ENCODE measurements around the gene SOS2.

The SOS2 gene

GRCh38 chr14:50222055-50222613 lies 9.2 kb downstream of the SOS2 start:
- Histone ChIP-seq H3K4me3 (ENCODE audit: insufficient read depth, low read length, poor library complexity, severe bottlenecking) (no peak overlapping the region), H3F3A (ENCODE audit: insufficient read depth) (peaks cover 3% of the 10 kb centered on the region; the same call in 1 of the 2 replicates), H3K79me2 (ENCODE audit: insufficient read depth, low read length) (peaks cover 75% of the 10 kb centered on the region), H3K9ac (ENCODE audit: low read length) (no peak overlapping the region), H2AFZ (ENCODE audit: low read depth, low read length, severe bottlenecking) (no peak overlapping the region), H3K27me3 (ENCODE audit: low read length) (no peaks in the 10 kb centered on the region), H4K20me1 (ENCODE audit: low read depth, low read length) (no peaks in the 10 kb centered on the region), H3K36me3 (ENCODE audit: low read length) (no peaks in the 10 kb centered on the region), H3K9me2 (replicated peaks; ENCODE audit: insufficient read depth, low read length) (no peaks in the 10 kb centered on the region), H3K27ac (ENCODE audit: low read depth, low read length) (no peak overlapping the region), H3K9me3 (ENCODE audit: insufficient read depth, low read length) (no peaks in the 10 kb centered on the region), H3K4me2 (ENCODE audit: low read depth, low read length, poor library complexity, severe bottlenecking) (no peak overlapping the region)
- no peak for TF ChIP-seq CTCF (IDR thresholded peaks at IDR 0.05; ENCODE audit: insufficient read depth, low read length, poor library complexity, severe bottlenecking)
- no peak for TF ChIP-seq EZH2phosphoT487 (conservative IDR thresholded peaks at IDR 0.05; ENCODE audit: low read length)

DNA sequence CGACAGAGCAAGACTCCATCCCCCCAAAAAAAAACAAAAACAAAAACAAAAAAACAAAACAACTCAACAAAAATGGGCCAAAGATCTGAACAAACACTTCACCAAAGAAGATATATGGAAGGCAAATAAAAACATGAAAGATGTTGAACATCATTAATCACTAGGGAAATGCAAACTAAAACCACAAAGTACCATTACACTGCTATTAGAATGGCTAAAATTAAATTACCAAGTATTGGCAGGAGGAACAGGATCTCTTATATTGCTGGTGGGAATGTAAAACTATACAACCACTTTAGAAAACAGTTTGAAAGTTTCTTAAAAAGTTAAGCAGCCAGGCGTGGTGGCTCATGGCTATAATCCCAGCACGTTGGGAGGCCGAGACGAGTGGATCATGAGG lies 12.9 kb downstream of the SOS2 start:
- Histone ChIP-seq H3K27ac (ENCODE audit: low read depth, low read length) (no peak overlapping the region), H4K20me1 (ENCODE audit: low read depth, low read length) (no peaks in the 10 kb centered on the region), H3K36me3 (ENCODE audit: low read length) (no peaks in the 10 kb centered on the region), H3K4me3 (ENCODE audit: insufficient read depth, low read length, poor library complexity, severe bottlenecking) (no peak overlapping the region), H2AFZ (ENCODE audit: low read depth, low read length, severe bottlenecking) (no peak overlapping the region), H3K9me3 (ENCODE audit: insufficient read depth, low read length) (no peaks in the 10 kb centered on the region), H3K4me2 (ENCODE audit: low read depth, low read length, poor library complexity, severe bottlenecking) (no peak overlapping the region), H3K79me2 (ENCODE audit: insufficient read depth, low read length) (peaks cover 71% of the 10 kb centered on the region), H3F3A (ENCODE audit: insufficient read depth) (peaks cover 3% of the 10 kb centered on the region; the same call in 1 of the 2 replicates), H3K27me3 (ENCODE audit: low read length) (no peaks in the 10 kb centered on the region), H3K9me2 (replicated peaks; ENCODE audit: insufficient read depth, low read length) (no peaks in the 10 kb centered on the region), H3K9ac (ENCODE audit: low read length) (no peak overlapping the region)
- TF ChIP-seq EZH2phosphoT487 (conservative IDR thresholded peaks at IDR 0.05; ENCODE audit: low read length) (no peak), CTCF (IDR thresholded peaks at IDR 0.05; ENCODE audit: insufficient read depth, low read length, poor library complexity, severe bottlenecking) (no peak)

DNA sequence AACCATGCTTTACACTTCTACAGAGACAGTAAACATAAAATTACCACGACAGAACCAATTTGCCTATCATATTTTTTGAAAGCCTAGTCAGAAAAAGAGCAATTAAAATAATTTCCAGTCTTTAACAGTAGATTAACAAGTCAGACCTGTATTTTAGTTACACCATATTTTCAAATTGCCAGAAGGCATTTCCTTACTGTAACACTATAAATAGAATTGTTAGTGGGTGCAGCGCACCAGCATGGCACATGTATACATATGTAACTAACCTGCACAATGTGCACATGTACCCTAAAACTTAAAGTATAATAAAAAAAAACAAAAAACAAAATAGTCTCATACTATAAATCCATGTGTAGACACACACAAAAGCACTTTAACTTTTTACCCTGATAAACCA lies 16.0 kb downstream of the SOS2 start:
- Histone ChIP-seq H3F3A (ENCODE audit: insufficient read depth) (peaks cover 7% of the 10 kb centered on the region; the same call in 1 of the 2 replicates), H3K9ac (ENCODE audit: low read length) (no peak overlapping the region), H3K79me2 (ENCODE audit: insufficient read depth, low read length) (peaks cover 61% of the 10 kb centered on the region), H4K20me1 (ENCODE audit: low read depth, low read length) (no peaks in the 10 kb centered on the region), H3K27me3 (ENCODE audit: low read length) (no peaks in the 10 kb centered on the region), H3K27ac (ENCODE audit: low read depth, low read length) (no peak overlapping the region), H3K9me2 (replicated peaks; ENCODE audit: insufficient read depth, low read length) (no peaks in the 10 kb centered on the region), H3K36me3 (ENCODE audit: low read length) (no peaks in the 10 kb centered on the region), H3K4me2 (ENCODE audit: low read depth, low read length, poor library complexity, severe bottlenecking) (no peak overlapping the region), H3K4me3 (ENCODE audit: insufficient read depth, low read length, poor library complexity, severe bottlenecking) (no peak overlapping the region), H2AFZ (ENCODE audit: low read depth, low read length, severe bottlenecking) (no peak overlapping the region), H3K9me3 (ENCODE audit: insufficient read depth, low read length) (no peaks in the 10 kb centered on the region)
- no peak for TF ChIP-seq EZH2phosphoT487 (conservative IDR thresholded peaks at IDR 0.05; ENCODE audit: low read length)
- TF ChIP-seq CTCF (IDR thresholded peaks at IDR 0.05; ENCODE audit: insufficient read depth, low read length, poor library complexity, severe bottlenecking): no peak

Measured in SU-DHL-6 (cell line).